COLO829 (cell line): ENCODE results near the gene CLDN20.
A peak's percentile ranks its signal among the peaks of the same experiment; 100 is the strongest.

Experiments used
- DNase-seq: peaks from one replicate; pipeline ENCODE4 v3.0.0; 2012; ENCODE audit warnings: low spot score

CLDN20 gene

DNA sequence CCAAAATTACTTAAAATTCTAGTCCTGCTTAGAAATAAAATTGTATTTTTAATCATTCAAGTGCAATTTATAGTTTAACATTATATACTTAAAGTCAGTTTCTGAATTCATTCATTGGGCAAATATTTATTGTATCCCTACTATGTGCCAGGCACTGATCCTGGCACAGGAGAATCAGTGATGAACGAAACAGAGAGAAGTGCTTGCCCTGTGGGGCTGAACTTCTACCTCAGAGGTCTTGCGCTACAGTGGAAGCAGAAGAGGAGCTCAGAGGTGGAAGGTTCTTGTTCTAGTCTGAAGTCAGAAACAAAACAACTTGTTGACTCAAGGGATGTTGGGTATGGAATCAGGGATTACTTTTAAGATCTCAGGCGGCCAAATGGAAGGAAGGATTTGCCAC, 6.0 kb downstream of the CLDN20 start:
- DNase-seq: no peak

DNA sequence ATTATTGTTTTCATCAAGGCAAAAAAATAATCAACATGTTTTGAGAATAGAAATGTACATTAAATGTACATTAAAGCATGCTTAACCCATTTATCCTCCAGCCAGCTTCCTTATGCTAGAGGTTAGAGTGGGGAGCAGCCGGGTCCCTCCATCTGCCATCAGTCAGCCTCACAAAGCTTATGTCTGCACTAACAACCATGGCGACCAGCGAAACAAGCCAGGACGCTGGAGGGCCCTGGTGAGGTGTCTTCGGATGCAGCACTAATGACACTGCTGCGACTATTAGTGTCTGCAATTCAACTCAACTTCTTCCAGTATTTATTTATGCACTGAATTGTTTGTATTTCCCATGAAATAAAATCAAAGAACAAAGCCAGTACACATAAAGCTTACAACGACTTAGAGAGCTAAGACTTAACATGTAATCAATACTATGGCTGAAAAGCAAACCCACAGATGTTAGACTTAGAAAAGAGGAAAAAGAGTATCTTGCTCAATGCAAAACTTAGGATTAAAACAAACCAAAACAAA, 6.8 kb downstream of the CLDN20 start:
- no peak for DNase-seq

DNA sequence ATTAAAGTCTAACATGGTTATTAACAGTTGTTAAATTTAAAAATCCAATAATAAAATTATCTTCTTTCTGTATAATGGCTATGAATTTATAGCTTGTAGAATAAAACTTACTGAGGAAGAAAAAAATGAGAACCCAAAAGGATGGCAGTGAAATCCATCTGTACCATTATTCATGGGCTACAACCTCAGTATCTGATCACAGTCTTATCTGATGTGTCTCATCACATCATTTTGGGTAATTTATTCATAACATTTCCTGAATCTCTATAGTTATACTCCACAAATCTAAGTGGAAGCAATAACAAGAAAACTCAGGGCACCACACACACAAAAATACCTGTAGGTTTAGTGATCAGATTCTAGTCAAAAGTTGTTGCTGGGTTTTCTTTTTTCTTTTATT, 7.3 kb downstream of the CLDN20 start:
- DNase-seq: no peak

DNA sequence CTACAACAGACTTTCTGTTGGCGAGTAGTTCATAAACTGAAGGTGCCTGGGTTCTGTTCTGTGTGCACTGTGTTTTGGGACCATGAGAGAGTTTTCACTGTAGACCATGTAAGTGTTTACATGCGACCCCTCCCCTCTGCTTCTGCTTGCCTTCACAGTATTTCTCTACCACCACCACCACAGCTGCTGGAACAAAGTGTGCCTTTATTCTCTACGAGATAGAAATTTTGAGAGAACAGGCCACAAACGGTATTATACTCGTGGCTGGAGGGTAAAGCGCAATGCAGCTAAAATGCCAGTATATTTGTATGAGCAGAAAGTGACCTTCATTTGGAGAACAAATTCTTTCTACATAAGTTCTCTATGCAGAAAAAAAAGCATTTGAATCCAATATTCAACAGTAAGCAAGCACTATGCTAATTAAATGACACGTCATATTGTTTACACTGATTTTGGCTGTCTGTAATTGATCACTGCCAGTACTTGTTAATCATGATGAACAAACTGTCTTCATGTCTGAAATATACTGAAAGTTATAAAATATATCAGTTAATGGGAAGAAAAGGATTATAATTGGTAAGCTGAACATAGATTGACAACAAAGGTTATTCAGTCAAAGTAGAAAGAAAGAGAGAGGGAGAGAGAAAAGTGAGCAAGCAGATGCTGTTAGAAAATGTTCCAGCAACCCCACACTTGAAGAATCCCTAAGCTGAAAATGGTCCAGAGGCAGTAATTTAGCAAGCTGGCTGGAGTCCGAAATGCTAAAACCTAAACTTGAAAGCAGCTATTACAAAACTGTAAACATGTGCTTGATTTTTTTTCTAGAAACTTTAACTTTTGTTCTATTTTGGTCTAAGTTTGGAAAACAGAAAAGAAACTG, 8.8 kb downstream of the CLDN20 start:
- DNase-seq: no peak

DNA sequence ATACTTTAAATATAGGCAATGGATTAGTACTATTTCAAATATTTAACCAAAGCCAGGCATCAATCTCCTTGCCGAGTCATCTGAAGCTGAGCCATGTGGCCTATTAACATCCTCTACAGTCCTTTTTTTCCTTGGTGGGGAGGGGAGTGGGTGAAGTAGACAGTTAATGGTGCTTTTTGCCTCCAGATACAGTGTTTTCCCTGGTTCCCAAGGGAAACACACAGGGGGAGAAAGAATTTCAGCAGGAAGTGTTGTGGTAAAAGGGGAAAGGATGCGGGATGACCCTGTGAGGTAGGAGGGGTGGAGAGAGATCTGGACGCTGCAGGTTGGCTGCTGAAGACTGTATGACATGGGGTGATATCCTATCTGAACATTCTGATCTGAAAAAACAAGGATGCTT, 9.6 kb downstream of the CLDN20 start:
- DNase-seq: peak; percentile 67

DNA sequence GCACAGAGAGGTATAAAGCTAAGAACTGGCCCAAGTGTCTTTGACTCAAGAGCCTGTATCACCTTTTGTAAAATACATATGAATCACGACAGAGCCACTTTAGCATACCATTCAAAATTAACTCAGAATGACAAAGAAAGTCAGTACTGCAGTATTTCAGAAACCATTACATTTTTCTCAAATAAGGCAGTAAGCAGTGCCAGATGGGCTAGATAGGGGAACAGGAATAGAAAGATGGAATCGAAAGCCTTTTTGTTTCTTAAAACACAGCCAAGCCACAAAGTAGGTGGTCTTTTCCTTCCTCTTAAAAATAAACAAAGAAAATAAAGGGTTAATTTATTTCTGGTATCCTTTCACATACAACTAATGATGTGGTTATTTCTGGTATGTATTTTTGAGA, 10.3 kb downstream of the CLDN20 start:
- no peak for DNase-seq

DNA sequence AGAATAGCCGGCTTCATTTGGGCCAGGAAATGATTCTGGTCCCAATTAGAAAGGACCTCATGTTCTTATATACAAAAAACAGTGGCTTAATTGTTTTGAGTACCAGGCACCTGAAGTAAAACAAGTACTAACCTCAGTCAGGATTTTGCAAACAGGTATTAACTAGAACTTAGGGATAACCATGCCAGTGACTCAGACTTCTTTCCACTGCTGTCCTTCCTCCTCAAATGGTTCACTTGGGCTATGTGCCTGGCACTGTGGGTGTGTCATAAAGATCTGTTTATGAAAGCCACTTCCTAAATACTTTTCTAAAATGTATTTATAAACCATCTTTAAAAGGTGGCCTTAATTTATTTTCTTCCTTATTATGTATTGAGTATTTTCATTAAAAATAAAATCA, 10.7 kb downstream of the CLDN20 start:
- DNase-seq: no peak

DNA sequence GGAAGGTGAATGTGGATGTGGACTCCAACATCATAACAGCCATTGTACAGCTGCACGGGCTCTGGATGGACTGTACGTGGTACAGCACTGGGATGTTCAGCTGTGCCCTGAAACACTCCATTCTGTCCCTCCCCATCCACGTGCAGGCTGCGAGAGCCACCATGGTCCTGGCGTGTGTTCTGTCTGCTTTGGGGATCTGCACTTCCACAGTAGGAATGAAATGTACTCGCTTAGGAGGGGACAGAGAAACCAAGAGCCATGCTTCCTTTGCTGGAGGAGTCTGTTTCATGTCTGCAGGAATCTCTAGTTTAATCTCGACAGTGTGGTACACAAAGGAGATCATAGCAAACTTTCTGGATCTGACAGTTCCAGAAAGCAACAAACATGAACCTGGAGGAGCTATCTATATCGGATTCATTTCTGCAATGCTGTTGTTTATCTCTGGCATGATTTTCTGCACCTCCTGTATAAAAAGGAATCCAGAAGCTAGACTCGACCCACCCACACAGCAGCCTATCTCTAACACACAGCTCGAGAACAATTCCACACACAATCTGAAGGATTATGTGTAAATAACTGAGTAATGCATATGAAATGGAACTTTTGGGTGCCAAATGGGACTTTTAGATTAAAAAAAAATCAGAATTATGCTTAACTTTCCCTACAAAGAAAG, 12.1 kb downstream of the CLDN20 start:
- no peak for DNase-seq

DNA sequence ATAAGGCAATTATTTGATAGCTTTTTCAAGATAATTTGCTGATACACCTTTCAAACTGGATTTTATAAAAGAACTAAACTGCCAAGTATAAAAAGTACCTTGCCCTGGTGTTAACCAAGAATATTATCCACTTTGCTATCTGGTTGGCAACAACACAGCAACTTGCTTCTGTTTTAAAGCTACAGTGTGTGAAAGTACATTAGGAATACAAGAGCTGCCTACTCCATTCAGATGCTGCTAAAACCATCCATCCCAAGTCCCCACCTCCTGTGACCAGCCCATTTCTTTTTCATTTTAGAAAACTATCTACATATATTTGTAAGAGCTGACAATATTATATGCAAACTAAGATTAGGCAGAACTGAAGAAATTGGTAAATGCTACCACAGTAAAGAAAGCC, 12.8 kb downstream of the CLDN20 start:
- DNase-seq: no peak

DNA sequence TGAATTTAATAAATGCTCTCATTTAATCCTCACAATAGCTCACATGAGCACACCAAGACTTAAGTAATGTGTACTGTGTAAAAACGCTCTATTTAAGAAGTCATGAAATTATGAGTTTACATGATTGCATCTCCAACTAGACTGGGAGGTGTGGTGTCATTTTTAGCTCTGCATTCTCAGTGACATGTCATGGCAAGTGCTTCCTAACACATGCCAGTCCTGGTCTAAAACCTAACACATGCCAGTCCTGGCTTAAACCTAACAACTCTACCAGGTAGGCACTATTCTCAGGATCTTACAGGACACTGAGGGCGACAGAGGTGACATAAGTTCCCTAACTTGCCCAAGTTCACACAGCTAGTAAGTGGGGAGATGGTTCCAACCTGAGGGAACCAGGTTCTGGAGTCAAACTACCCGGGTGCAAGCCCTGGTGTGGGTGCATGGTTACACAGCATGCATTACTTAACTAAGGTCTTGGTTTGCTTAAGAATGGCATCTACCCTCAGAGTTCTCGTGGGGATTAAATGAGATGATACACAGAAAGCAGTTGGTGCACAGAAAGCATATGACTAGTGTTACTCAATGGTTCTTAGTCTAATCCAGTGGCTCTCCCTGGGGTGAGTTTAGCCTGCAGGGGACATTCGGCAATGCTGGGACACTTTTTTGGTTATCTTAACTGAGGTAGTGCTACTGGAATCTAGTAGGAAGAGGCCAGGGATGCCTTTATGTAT, 14.7 kb downstream of the CLDN20 start:
- no peak for DNase-seq

DNA sequence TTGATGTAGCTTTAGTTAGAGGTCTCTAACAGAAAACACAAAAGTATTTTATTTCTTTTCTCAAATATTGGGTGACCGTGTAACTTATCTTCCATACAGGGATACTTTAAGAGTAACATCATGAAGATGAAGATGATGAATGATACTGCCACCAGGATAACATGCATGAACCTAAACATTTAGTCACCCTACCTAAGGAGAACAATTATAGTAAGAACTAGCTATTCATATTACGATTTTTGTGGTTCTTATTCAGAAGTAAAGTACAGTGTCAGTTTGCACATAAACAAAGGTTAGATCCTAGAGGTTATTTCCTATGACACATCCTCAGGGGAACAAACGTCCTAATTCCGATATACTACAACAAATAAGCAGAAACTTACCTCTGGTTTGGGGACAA, 21.0 kb downstream of the CLDN20 start:
- DNase-seq: no peak

DNA sequence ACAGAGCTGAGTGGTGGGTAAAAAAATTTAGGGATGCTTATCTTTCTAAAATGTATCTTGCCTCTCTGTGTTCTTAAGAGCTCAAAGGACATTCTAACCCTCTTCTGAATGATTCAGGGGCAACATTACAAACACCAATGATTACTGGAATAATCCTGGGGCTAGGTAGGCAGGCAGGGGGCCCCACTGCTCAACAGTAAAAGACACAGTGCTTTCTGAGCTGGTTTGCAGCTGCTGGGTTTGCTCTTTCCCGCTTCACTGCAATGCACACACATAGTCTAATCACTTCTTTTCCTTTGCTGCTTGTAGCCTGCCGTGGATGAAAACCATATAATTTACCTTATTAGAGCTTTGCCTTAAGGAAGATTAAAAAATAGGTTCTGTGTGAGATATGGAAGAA, 23.9 kb downstream of the CLDN20 start:
- no peak for DNase-seq

DNA sequence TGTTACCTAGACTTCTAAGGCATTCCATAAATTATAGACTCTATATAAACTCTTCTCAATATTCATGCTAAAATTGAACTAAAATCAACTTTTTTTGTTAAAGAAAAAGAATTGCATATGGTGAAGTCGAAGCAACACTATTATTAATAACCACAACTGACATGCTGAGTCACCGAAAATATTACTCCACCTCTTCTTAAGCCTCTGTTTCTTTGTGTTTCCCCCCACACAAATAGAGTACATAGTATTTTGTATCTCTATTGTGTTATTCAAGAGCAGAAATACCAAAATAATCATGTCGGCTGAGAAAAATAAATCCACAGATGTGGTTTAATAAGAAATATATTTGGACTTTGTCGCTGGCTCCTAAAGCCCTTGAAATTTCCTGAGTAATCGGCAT, 26.7 kb downstream of the CLDN20 start:
- DNase-seq: no peak

DNA sequence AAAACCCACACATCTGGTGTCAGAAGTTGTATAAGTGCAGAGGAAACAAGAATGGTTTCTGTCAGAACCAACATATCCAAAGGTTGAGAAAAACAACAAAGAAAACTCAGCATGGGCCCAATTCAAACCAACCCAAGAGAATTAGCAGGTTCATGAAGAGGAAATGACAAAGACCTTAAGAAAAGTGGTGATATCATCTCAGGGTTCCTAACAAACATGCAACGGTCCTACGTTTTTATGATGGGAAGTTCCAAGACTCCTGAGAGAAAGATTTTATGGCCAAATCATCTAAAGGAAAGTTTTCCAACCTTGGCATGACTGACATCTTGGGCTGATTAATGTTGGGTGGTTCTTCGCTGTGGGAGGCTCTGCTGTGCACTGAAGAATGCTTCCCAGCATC, 27.5 kb downstream of the CLDN20 start:
- DNase-seq: no peak

DNA sequence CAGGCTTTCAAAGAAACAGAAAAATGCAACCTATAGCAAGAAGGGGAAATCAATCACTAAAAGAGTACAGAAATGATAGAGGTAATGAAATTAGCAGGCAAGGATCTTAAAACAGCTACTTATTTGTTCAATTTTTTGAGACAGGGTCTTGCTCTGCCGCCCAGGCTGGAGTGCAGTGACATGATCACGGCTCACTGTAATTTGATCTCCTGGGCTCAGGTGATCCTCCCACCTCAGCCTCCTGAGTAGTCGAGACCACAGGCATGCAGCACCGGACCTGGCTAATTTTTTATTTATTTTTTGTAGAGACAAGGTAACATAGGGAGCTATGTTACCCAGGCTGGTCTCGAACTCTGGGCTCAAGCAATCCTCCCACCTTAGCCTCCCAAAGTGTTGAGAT, 28.9 kb downstream of the CLDN20 start:
- no peak for DNase-seq

DNA sequence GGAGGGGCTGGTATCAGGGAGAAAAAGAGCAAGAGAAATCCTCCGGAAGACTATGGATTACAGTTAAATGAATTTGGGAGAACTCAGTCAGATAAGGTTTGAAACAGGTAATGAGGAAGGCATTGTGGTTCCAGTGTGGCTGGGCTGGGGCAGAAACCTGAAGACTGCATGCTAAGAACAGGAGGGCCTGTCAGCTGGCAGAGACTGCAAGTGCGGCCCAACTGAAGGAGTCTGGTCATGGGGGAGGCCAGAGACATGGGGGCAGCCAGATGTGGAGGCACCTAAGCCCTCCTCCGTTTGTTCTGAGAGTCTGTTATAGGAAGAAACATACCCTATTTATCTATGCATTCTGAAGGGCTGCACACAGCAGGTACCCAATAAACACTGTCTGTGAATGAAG, 33.9 kb downstream of the CLDN20 start:
- no peak for DNase-seq

DNA sequence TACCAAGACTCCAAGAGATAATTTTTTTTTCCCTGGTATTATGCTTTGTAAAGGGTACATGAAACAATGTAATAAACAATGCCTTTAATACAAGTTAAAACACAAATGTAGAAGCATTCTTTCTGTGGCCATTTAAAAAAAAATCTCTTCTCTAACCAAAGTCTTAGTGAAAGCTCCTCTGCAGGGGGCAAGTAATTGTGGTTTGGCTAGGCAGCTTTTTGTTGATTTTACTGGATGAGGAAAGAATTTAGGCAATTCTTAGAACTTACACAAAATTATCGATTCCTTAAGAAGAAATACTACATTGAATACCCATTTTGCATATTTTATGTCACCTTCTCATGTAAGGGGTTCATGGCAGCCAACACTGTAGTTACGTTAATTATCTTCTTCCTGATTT, 38.1 kb downstream of the CLDN20 start:
- no peak for DNase-seq

DNA sequence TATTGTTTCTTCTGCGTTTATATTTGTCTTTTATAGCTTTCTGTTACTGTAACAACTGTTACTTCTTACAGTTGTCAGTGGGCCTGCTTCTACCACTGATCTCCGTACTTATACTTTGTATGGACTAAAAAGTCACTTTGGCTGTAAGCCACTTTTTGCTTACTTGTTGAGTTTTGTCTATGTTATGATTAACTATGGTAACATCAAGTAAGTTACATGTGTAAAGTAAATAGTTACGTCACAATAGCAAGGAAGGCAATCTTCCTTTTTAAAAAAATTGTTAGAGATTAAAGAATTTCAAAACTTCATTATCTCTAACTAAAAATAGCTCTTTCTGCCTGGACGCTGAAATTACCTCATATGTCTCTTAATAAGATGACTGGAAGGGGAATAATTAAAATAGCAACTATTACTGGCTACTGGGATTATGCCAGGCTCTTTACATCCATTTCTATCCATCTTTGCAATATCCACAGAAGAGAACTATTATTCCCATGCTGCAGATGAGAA, 39.6 kb downstream of the CLDN20 start:
- DNase-seq: no peak

DNA sequence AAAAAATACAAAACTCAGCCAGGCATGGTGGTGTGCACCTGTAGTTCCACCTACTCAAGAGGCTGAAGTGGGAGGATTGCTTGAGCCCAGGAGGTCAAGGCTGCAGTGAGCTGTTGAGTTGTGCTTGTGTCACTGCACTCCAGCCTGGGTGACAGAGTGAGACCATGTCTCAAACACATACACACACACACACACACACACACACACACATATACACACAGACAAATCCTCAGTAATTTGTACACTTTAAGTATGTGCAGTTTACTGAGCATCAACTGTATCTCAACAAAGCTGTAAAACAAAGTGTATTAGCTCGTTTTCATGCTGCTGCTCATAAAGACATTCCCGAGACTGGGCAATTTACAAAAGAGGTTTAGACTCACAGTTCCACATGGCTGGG, 43.1 kb downstream of the CLDN20 start:
- no peak for DNase-seq

DNA sequence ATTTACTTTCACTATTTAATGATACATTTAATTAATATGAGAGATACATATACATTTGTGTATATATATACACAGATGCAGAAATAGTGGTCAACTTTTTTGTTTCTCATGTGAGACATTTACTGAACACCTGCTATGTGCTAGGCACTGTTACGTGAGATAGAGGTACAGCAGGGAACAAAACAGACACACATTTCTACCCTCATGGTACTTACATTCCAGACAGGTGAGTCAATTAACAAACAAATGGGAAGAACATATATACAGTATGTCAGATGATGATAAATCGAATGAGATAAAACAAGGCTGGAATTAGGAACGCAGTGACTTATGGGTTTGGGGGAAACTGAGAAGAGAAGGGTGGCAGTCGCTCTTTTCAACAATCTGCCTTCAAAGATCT, 45.3 kb downstream of the CLDN20 start:
- no peak for DNase-seq

DNA sequence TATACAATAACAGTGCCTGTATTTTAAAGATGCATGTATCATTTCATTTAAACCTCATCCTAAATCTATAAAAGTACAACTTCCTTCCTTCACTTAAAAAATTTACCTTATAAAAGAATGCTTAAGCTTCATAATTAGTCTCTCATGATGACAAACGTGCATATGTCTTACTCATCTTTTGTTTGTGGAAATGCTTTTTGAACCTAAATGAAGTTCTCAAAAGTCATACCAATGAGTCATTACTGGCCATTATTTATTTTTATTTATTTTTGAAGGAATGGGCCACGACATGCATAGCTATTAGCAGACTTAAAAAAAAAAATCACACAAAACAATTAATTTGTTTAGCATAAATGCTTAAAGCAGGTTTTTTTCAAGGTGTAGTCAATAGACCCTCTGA, 46.8 kb downstream of the CLDN20 start:
- no peak for DNase-seq

DNA sequence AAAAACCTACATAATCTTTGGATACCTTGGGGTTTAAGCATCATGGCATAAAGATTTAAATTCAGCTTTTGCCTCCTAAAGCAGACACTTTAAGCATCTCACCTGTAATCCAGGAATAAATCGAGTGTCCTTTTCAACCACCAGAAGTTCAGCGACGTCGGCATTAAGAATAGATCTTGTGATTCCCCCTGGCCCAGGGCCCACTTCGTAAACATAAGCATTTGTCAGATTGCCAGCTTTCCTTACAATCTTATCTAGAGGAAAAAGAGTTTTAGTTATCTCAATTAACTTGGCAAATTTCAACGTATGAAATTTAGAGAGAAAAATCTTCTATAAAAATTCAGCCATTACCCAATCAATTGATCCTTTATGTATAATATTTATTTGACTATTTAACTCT, 47.3 kb downstream of the CLDN20 start:
- no peak for DNase-seq

DNA sequence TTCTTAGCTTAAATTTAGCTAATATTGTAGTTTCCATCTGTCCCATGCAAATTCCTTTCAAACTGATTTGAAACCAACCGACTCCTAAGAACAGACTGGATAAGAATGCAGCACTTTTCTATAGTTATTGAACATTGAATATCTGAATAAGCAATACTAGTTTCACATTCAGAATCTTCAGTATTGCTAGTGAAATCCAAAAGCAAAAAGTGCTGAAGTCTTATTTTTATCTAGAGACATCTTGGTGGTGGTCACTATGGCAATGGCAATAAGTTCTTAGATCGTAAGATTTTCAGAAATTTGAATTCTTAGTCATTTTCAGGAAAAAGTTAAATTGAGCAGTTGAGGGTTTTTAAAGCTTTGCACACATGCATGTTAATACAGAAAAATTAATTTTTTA, 47.8 kb downstream of the CLDN20 start:
- DNase-seq: no peak
